HG03575 (cell line): ENCODE data around the gene SLC18A3.

Experiments
- ATAC-seq: cut with Tn5 transposase; IDR thresholded peaks from one replicate; pipeline ENCODE4 v1.9.1; 2021; ENCODE audit not compliant: unreplicated experiment, insufficient number of reproducible peaks, low FRiP score; ENCODE audit errors: extremely low read depth

Gene SLC18A3

DNA sequence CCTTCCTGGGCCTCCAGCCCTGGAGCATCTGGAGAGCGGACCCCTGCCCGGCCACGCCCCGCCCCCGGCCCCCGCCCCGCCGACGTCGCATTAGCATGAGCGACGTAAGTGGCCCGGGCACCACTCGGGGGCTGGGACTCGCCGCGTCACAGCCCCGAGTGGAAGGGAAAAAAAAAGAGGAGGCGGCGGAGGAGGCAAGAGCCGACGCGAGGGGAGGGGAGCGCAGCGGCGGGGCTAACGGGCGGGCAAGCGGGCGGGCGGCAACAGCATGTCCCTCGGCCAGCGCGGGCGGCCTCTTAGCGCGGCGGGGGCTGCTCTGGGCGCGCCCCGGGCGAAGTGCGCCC lies at the start of gene SLC18A3:
Gene SLC18A3, plus strand, starts transcription at position 197 of the 344 bp plus-strand sequence. CDS start 431 bp downstream, outside the sequence.
- no peak for ATAC-seq

DNA sequence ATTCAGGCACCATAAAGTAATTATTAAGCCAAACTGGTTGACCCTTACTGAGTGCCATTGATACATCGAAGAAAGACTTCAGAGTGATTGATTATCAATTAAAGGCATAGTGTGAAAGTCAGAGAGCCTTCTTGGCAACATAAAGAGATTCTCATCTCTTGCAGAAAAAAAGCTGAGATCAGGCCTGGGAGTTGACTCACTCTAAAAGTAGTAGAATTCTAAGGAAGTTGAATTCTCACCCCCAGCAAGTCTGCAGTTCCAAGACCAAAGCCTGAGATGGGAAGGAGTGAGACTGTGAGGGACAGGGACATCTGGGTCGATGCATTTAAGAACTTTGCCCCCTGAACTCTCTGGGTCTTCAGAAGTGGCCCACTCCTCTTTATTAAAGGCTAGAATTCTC lies 49.6 kb upstream of the SLC18A3 start:
- no peak for ATAC-seq

DNA sequence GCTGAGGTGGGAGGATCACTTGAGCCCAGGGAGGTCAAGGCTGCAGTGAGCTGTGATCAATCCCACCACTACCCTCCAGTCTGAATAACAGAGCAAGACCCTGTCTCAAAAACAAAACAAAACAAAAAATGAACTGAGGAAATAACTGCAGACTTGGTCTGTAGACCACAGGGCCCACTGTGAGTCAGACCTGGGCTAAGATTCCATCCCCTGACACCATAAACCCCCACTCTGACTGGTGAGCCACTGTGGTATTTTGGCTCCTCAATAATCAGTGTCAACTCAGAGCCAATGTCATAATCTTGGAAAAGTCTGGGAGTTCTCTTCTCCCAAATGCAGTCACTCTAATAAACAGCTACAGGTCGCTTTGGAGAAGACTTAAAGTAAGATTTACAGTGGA lies 47.2 kb upstream of the SLC18A3 start:
- ATAC-seq, result no peak

DNA sequence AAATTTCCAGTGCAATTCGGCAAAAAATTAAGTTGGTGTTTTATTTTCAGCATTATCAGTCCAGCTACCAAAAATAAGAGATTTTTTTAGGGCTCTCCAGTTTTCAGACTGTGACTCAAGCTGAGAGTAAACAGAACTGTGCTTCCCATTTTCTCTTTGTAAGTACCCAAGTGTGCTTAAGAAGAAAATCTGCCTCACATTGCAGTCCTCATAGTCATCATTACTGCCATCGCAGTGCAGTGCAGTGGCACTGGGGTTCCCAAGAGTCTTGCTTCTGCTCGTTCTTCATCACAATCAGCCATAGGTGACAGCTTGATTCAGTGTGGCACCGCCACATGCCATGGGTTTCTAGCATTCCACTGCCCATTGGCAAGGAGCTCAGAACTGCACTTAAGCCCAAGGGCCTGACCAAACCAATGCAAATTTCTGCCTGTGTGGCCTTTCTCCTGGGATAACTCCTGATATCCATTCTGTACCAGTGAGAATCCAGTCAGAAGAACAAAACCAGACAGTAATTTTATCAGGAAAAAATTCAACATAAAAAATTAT lies 45.6 kb upstream of the SLC18A3 start:
- no peak for ATAC-seq

DNA sequence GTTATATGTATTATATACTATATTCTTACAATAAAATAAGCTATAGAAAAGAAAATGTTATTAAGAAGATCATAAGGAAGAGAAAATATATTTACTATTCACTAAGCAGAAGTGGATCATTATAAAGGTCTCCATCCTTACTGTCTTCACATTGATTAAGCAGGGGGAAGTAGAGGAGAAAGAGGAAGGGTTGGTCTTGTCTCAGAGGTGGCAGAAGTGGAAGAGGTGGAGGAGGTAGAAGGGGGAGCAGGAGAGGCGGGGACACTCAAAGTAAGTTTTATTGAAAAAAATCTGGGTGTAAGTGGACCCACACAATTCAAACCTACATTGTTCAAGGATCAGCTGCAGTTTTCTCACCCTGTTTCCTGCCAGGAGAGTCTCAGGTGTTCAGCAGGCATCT lies 42.3 kb upstream of the SLC18A3 start:
- no peak for ATAC-seq

DNA sequence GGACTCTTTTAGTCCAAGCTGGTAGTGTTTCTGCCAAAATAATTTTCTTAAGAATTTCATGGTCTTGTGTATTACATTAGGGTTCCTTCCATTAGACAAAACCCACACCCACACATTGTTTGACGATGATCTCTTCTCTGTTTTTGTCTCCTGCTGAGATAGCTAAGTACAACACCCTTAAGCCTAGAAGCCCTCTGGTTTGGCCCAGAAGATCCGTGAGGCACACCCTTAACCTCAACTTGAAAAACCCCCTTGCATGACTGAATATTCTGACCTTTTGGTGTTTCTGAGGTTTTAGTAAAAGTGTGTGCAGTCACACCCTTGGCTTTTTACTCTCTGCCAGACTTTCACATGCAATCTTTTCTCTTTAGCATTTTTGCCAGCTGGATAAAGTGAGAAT lies 41.9 kb upstream of the SLC18A3 start:
- no peak for ATAC-seq

DNA sequence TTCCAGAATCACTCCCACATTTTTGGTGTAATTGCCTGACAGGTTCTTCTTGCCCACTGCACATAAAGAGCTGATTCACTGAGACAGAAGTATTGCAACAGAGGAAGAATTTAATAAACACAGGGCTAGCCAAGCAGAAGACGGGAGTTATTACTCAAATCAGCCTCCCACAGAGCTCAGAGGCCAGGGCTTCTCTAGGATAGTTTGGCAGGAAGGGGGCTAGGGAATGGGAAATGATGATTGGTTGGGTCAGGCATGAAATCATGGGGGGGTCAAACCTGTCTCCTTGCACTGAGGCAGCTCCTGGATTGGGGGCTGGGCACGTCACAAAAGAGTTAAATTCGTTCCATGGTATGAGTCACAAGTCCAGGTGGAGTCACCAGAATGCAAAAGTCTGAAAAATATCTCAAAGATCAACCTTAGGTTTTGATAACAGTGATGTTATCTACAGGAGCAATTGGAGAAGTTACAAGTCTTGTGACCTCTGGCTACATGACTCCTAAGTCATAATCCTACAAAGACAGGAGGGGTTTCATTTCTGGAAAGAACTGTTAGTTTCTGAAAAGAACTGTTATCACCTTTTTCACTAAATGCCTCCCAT lies 41.0 kb upstream of the SLC18A3 start:
- no peak for ATAC-seq

DNA sequence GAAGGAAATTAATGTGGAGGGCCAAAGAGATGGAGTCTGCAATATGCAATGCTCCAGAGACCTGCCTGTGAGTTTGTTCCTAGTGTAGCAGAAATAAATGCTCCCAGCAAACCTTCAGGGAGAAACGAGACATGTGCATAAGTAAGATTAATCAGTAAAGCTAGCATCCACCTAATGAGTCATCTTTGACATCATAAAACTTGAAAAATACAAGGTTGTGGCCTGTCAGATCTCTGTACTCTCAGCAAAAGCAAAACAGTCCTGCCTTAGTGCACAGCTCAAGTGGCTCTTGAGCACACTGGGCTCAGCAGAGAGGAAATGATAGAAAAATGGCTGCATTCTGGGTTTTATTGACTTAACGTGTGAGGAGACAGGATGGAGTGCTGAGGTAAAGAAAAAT lies 38.7 kb upstream of the SLC18A3 start:
- ATAC-seq, result no peak

DNA sequence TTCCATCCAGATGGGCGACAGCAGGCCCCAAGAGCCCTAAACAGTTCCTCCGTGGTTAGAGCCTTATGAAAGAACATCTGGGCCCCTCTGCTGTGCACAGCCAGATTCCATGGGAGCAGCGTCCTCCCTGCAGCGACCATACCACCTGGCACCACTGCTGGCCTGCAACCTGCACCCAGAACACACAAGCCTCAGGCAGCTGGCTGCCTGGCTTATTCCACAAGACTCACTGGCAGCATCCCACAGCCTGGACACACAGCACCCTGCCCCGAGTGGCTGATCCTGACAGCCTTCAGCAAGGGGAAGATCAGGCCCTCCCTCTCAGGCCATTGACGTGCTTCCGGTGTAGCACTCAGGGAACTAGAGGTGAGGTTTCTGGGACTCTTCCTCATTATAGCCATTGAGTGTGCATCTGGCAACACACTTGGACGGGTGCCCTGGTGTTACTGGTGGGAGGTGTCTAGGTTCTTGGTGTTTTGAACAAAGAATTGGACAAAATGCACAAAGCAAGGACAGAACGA lies 37.5 kb upstream of the SLC18A3 start:
- ATAC-seq, result no peak

DNA sequence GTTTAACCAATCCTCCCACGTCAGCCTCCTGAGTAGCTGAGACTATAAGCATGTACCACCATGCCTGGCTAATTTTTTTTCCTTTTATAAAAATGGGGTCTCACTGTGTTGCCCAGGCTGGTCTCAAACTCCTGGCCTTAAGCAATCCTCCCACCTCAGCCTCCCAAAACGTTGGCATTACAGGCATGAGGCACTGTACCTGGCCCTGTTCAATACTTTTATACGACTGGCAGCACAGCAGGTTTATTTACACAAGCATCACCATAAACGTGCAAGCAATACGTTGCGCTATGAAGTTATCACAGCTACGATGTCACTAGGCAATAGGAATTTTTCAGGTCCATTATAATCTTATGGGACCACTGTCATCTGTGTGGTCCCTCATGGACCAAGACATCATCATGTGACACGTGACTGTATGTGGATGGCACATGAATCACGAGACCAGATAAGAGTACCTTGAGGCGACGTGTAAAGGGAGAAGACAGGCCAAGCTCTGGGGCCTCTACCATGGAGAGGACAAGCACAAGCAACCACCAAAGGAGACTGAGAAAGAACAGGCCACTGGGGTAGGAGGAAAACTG lies 34.5 kb upstream of the SLC18A3 start:
- ATAC-seq, result no peak

DNA sequence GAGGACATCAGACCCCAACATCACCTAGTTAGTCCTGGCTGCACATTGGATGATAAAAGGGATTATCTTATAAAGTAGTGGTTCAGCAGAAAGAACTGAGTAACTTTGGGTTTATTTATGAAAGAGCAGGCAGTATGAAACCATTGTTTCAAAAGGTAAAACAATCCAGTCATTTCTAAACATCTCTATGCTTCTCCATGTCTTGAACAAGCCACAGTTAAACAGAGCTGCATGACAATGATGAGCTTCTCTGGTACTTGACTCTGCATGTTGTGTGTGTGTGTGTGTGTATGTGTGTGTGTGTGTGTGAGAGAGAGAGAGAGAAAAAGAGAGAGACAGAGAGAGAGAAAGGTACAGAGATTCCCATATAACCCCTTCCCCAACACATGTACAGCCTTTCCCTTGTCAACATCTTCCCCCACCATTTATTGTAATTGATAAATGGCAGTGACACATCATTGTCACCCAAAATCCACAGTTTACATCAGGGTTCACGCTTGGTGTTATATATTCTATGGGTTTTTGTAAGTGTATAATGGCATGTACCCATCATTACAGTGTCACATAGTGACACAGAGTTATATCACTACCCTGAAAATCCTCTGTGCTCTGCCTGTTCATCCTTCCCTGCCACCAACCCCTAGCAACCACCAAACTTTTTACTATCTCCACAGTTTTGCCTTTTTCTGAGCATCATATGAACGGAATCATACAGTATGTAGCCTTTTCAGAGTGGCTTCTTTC lies 32.8 kb upstream of the SLC18A3 start:
- no peak for ATAC-seq

DNA sequence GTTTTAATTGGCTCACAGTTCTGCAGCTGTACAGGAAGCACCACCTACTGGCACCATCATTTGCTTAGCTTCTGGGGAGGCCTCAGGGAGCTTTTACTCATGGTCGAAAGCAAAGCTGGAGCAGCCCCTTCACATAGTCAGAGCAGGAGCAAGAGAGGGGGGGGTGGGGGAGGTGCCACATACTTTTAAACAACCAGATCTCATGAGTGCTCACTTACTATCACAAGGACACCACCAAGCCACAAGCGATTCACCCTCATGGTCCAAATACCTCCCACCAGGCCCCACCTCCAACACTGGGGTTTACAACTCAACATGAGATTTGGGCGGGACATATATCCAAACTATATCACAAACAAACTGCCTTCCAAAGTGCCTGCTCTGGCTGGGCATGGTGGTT lies 31.7 kb upstream of the SLC18A3 start:
- ATAC-seq, result no peak

DNA sequence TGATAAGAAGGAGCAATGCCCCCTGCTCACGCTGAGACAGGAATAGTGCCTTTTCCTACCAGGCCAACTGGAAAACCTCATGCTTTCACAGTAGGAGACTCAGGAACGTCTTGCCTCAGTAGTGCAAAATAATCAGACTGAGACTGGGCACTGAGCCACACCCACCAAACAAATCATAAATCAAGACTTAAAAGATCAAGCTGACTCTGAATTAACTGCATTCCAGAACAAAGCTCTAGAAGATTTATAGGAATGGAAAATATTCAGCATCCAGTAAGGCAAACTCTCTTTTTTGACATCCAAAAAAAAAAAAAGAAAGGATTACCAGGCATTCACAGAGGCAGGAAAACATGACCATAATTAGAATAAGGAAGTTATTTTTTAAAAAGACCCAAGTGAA lies 30.5 kb upstream of the SLC18A3 start:
- ATAC-seq, result no peak

DNA sequence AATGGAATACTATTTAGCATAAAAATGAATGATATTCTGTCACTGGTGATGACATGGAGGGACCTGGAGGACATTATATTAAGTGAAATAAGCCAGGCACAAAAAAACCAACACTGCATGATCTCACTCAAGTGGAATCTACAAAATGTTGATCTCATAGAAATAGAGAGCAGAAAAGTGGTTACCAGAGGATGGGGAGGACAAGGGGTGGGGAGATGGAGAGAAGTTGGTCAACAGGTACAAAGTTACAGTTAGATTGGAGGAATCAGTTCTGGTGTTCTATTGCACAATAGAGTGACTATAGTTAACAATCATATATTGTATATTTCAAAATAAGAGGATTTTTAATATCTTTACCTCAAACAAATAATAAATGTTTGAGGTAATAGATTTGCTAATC lies 24.7 kb upstream of the SLC18A3 start:
- no peak for ATAC-seq

DNA sequence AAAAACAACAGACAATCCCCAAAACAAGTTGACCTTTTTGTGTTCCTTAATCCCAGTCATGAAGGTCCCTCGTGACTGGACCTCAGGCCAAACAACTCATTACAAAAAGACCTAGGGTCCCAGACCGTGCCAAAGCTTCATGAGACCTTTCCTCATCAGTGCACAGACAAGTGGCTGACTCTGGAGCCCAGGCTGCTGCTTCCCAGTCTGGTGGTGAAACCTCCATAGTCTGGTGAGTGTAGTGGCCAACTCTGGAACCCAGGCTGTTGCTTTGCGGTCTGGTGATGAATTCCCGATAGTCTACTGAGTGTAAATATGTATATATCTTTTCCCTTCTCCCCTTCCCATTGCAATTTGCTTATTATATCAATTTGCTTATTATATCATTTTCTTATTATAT lies 22.1 kb upstream of the SLC18A3 start:
- no peak for ATAC-seq

DNA sequence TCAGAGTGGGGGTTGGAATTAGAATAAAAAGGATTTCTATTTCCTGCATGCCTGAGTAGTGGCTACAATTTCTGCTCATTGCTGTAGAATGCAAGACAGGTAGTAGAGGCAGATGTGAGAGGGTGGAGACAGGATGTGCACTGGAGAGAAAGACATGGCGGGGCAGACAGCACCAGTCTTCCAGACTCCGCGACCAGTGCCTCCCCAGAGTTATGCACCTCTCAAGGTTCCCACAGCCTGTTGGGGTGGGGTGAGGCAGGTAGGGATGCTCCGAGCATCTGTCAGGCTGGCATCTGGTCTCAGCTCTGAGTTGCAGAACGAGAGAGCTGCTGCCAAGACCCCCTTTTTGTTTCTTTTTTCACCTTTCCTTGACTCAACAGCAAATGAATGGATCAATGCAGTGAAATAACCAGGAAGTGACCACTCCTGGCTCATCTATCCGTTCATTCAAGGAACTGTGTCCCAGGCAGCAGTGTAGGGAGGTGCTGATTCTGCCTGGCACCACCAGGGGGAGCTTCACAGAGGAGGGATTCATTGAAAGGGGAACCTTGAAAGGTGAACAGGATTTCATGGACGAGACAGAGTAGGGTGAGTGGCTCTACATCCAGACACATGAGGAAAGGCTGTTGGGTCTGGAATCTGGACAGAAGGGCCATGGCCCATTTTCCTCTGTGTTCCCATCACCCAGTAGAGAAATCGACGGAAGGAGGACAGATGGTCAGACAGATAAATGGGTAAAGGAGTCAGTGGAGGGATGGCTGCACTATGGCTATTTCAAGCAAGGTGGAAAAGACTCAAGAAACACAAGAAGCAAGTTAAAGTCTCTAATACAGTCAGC lies 17.2 kb upstream of the SLC18A3 start:
- ATAC-seq, result peak; percentile 71

DNA sequence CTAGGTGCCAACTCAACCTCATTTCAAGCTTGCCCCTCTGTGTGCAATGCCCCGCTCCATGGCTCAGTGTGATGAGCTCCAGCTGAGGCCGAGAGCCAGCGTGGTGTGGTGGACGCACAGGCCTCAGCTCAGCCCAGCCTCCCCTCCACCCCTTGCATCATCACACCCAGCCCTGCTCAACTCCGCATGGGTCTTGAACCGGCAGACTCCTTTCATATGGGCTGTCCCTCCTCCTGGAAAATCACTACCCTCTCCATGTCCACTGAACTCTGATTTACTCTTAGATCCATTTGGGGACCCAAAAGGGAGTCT lies 16.6 kb upstream of the SLC18A3 start:
- no peak for ATAC-seq

DNA sequence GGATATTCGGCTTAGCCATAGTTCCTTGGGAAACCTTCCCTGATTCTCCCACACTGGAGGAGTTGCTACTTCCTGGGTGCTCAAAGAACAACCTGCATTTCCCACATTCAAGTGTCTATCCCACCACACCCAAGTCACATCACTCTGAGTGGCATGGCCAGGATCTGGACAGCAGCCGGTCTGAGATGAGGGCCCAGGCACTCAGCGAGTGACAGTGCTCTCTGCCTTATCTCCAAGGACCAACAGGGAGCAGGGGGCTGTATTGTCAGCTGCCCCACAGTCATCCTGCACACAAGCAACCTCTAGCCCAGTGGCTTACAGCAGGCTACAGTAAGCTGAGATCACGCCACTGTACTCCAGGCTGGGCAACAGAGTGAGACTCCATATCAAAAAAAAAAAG lies 16.1 kb upstream of the SLC18A3 start:
- no peak for ATAC-seq

DNA sequence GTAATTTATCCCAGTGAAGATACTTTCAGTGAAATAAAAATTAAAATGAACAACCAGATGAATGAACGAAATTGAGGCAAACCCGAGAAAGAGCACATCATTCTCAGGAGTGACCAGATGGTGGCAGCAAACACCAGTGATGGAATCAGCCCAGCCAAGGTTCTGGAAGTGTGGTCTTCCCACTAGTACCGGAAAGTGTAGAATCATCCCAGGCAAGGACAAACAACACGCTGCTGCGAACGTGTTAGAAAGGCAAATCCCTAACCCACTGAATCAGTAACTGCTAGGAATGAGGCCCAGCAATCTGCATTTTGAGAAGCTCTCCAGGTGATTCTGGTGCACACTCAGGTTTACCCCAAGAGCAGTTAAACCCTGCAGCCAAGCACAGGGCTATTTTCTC lies 15.5 kb upstream of the SLC18A3 start:
- no peak for ATAC-seq
